Aorta (tissue), 5 donors: ENCODE measurements around the gene KLLN. TPM values are rescaled to one million over a fixed set of nuclear protein-coding genes. Genes with fewer than 3 reads are reported as not detected.
"Not testable (repeated sequence)": the region's sequence is repeated elsewhere in the genome, so short reads cannot be mapped to it uniquely, and the experiment has no call there.

Source experiments
- ATAC-seq: fragments of 200-7000 bp; cut with Tn5 transposase; one replicate; pipeline ENCODE4 v1.9.1; 2022; ENCODE audit warnings: moderate library complexity; ENCODE audit not compliant: low FRiP score
- DNase-seq, 2 donors: peaks; one replicate each; pipeline ENCODE4 v3.0.0-alpha.2; 2020
- H3K27ac ChIP-seq, 2 donors: one replicate each; pipeline ENCODE4 v1.5.1; 2013; ENCODE audit warnings: low read length in 2 of 2, mild to moderate bottlenecking in 2 of 2, moderate library complexity in 2 of 2, control low read depth in 1 of 2, inconsistent platforms in 1 of 2, low read depth in 1 of 2
- H3K27me3 ChIP-seq, 2 donors: one replicate each; pipeline ENCODE4 v1.6.1; 2013; ENCODE audit warnings: control low read depth in 1 of 2, low read length in 1 of 2, mild to moderate bottlenecking in 1 of 2, moderate library complexity in 1 of 2; ENCODE audit not compliant: insufficient read depth in 2 of 2, control insufficient read depth in 1 of 2
- H3K36me3 ChIP-seq, 2 donors: one replicate each; pipeline ENCODE4 v1.6.1; 2013; ENCODE audit warnings: control low read depth in 1 of 2, low read length in 1 of 2, mild to moderate bottlenecking in 1 of 2; ENCODE audit not compliant: insufficient read depth in 2 of 2, control insufficient read depth in 1 of 2
- H3K4me1 ChIP-seq, 2 donors: one replicate each; pipeline ENCODE4 v1.6.1; 2013; ENCODE audit warnings: low read length in 2 of 2, control low read depth in 1 of 2, mild to moderate bottlenecking in 1 of 2, moderate library complexity in 1 of 2; ENCODE audit not compliant: insufficient read depth in 2 of 2, control insufficient read depth in 1 of 2
- H3K4me3 ChIP-seq, 2 donors: one replicate each; pipeline ENCODE4 v1.5.1; 2013; ENCODE audit warnings: low read length in 2 of 2, control low read depth in 1 of 2, mild to moderate bottlenecking in 1 of 2
- H3K9me3 ChIP-seq: one replicate; pipeline ENCODE4 v1.6.1; 2013; ENCODE audit warnings: mild to moderate bottlenecking, low read length; ENCODE audit not compliant: control insufficient read depth
- WGBS, 2 donors: extraction: QIAGEN DNeasy Blood & Tissue Kit; methylation state at CpG; one replicate each; pipeline ENCODE4 v1.1.7; 2013; 5-methylcytosine and 5-hydroxymethylcytosine counted together
- intact Hi-C, 2 donors: fragments of 100-400 bp; cut with DNase I; formaldehyde crosslinking; loops; one replicate each; pipeline versions ENCODE4 v1.14.2 to v1.15.0; 2022
- polyA plus RNA-seq, 2 donors: library from polyadenylated mRNA; stranded (reverse); fragments of 200-250 nt; gene quantifications; one replicate each; pipeline ENCODE4 v1.2.3, GENCODE V29; 2013
- total RNA-seq, 2 donors: library from RNA; stranded (reverse); fragmentation: NEBNext Ultra II Directional; extraction: Animal tissue kit (Norgen Biotek cat#: 25700); gene quantifications; one replicate each; pipeline ENCODE4 v1.2.1, GENCODE V29; 2021
- donor health status: healthy with polysubstance abuse.
- donor health status: Bipolar disorder and iron deficiency.
- donor health status: DM: no; HTN: no; CAD: no.
- donor health status: DM: no; HTN: no; CAD: no.
- donor health status: DM: yes; HTN: yes; CAD: no.

KLLN gene
- total and polyA plus RNA-seq, 4 donors = 0.25 to 0.66 (median 0.33) TPM

DNA sequence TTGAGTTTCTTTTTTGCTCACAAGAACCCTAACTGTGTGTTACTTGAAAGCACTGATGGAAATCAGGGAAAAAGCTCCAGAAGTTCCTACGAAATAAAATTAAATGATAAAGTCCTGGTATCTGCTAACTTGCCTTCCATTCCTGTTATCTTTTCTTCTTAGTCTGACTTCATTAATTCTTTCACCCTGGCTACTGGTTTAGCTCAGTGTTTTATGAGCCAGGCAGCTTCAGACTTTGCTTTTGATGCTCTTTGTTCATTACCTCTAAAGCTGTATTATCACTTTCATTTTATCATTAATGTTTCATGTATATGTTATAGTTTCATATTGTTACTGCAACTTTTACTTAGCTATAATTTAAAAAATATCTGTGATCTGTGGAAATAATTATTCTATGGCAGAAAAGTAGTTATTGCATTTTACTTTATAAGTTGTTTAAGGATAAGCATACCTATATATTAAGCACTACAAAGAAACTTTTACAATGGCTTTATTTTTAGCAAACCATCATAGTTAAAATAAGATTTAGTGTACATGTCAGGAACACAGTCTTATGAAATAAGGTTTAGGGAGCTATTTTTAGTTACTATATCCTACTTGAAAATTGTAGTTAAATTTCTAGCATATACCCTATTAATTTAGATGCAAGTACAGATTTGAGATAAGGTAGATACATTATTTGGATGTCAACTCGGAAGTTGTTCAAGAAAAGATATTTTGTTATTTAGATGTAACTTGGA lies 19.4 kb upstream of the KLLN start:
- ATAC-seq = no peak
- Histone ChIP-seq H3K27ac (no peak overlapping the region), H3K27me3 (no peaks in the 10 kb centered on the region), H3K9me3 (no peaks in the 10 kb centered on the region), H3K4me3 (no peak overlapping the region), H3K36me3 (no peaks in the 10 kb centered on the region), H3K4me1 (peaks cover 0 to 2% of the 10 kb centered on the region in 2 donors)
- DNase-seq = no peak
- WGBS, 2 donors = 42 to 48% methylated on average over 2 of the region's 2 CpGs
- intact Hi-C loops = no loop called here

DNA sequence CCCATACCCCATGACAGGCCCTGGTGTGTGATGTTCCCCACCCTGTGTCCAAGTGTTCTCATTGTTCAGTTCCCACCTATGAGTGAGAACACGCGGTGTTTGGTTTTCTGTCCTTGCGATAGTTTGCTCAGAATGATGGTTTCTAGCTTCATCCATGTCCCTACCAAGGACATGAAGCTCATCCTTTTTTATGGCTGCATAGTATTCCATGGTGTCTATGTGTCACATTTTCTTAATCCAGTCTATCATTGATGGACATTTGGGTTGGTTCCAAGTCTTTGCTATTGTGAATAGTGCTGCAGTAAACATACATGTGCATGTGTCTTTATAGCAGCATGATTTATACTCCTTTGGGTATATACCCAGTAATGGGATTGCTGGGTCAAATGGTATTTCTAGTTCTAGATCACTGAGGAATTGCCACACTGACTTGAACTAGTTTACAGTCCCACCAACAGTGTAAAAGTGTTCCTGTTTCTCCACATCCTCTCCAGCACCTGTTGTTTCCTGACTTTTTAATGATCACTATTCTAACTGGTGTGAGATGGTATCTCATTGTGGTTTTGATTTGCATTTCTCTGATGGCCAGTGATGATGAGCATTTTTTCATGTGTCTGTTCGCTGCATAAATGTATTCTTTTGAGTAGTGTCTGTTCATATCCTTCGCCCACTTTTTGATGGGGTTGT lies 18.2 kb upstream of the KLLN start:
- 95 to 97% methylated on average over 5 of the region's 5 CpGs for WGBS, 2 donors
- H3K36me3 ChIP-seq, DNase-seq, H3K27ac ChIP-seq, ATAC-seq, H3K27me3 ChIP-seq, H3K4me1 ChIP-seq, H3K9me3 ChIP-seq, H3K4me3 ChIP-seq, intact Hi-C loops: not testable (repeated sequence)

DNA sequence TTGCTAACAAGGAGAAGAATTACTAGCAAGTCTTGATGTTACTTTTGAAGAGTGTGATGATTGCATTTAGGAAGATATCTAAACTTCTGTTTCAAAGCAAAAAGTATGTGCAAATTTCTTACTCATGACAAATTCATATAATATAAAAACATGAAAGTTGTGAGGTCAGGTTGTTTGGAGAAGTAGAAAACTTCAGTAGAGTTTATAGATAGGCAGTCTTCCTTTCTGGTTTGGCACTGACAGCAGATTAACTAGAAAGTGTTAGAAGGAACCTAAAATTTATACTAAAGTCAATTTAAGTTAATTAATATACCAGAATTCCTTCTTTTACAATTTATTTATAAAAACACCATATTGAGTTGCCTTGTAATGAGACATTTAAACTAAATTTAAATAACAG lies 17.0 kb upstream of the KLLN start:
- no peaks in the 10 kb centered on the region for H3K9me3 ChIP-seq
- H3K4me3 ChIP-seq = no peak overlapping the region
- intact Hi-C loops = no loop called here
- H3K36me3 ChIP-seq = no peaks in the 10 kb centered on the region
- no peaks in the 10 kb centered on the region for H3K27me3 ChIP-seq
- DNase-seq = no peak
- no peak overlapping the region for H3K27ac ChIP-seq
- ATAC-seq = no peak
- no peaks in the 10 kb centered on the region for H3K4me1 ChIP-seq

DNA sequence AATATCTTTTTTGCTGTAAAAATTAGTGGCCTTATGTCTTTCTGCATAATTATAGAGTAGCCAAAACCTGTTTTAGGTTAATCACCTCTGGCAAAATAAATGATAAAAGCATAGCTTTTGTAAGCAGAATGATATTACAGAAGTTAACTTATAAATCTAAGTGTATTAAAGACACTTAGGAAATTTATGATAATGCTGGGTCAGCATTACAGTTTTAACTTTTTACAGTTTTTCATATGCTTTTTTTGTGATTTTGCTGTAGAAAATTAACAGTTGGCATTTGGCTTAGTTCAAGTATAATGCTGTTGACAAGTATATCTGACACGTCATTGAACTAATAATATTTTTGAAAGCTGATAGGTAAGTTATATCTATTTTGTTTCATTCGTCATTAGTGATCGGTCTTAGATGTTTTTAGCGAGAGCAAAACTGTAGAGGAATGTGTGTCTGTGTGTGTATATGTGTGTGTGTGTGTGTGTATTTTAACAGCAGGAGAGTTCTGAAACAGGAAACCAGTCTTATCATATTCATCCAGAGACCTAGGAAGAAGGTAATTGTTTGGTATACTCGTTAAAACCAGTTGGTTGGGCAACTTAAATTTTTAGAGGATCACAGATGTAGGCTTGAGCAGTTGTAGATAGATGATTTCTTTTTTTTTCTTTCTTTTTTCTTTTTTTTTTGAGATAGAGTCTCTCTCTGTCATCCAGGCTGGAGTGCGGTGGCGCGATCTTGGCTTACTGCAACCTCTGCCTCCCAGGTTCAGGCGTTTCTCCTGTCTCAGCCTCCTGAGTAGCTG lies 15.5 kb upstream of the KLLN start:
- intact Hi-C loops = no loop called here
- no peaks in the 10 kb centered on the region for H3K27me3 ChIP-seq
- ATAC-seq (no peak), DNase-seq (no peak)
- 44 to 51% methylated on average over 9 of the region's 9 CpGs for WGBS, 2 donors
- H3K9me3 ChIP-seq = no peaks in the 10 kb centered on the region
- H3K36me3 ChIP-seq = no peaks in the 10 kb centered on the region
- no peaks in the 10 kb centered on the region for H3K4me1 ChIP-seq
- H3K4me3 ChIP-seq = no peak overlapping the region
- H3K27ac ChIP-seq = no peak overlapping the region

DNA sequence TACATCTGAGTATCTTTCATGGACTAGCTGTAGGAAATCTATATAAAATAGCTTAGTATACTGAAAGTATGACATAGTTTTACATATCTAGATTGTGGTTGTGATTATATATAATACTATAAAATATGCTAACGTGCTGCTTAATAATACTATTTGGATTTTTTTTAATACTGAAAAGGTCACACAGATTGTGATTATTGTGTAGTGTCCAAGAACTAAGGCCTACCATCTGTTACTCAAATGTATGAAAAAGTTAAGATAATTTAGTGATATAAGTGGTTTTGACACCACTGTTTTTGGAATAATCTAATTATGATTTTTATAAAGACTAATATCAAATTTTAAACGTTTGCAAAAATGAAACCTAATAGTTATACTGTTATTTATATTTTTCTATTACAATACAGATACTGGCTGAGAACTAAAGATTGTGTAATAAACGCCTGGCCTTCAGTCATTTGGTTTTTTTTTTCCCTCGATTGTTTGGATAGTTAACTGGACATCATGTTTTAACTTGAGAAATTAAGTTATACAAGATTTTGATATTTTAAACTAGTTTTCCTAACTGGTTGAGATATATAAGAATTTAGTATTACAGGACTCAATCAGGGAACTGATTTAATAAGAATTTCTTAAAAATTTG lies 12.7 kb upstream of the KLLN start:
- no peaks in the 10 kb centered on the region for H3K4me1 ChIP-seq

DNA sequence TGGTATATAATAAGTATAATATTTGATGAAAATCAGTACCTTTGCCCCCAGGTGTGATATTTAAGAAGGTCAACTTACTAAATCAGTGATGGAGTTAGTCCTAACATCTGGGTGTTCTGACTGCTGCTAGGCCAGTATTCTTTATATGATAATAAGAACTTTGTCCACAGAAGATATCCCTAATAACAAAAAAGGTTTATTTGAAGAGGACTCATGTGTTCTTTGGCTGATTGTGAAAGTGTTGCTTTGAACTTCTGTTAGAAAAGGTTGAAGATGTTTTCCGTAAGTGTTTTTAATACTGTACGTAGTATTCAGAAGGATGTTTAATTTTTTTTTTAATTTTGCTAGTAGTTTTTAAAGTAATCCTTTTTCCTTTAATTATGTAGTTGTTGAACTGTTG lies 10.3 kb upstream of the KLLN start:
- H3K4me1 ChIP-seq = no peaks in the 10 kb centered on the region
- no peaks in the 10 kb centered on the region for H3K27me3 ChIP-seq
- H3K27ac ChIP-seq = no peak overlapping the region
- H3K9me3 ChIP-seq = no peaks in the 10 kb centered on the region
- 61 to 69% methylated on average over 2 of the region's 2 CpGs for WGBS, 2 donors
- intact Hi-C loops = no loop called here
- H3K36me3 ChIP-seq = no peaks in the 10 kb centered on the region
- no peak overlapping the region for H3K4me3 ChIP-seq
- ATAC-seq = no peak
- no peak for DNase-seq

More for the DNA sequence above, 12.7 kb upstream of the KLLN start:
- no peaks in the 10 kb centered on the region for H3K9me3 ChIP-seq
- no peaks in the 10 kb centered on the region for H3K36me3 ChIP-seq
- intact Hi-C loops = no loop called here
- H3K4me3 ChIP-seq = no peak overlapping the region
- WGBS, 2 donors = 10 to 18% methylated on average over 4 of the region's 4 CpGs
- H3K27me3 ChIP-seq = no peaks in the 10 kb centered on the region
- no peak for ATAC-seq
- no peak overlapping the region for H3K27ac ChIP-seq
- DNase-seq = no peak

DNA sequence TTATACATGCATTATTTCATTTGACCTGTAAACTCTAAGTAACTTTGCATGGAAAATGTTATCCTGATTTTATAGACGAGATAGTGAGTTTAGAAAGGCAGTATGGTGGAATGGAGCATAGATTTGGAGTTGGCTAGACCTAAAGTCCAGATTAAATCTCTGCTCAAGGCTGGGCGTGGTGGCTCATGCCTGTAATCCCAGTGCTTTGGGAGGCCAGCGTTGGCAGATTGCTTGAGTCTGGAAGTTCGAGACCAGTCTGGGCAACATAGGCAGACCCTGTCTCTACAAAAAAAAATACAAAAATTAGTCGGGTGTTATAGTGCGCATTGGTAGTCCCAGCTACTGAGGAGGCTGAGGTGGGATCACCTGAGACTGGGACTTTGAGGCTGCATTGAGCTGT lies 9.5 kb upstream of the KLLN start:
- no peaks in the 10 kb centered on the region for H3K9me3 ChIP-seq
- H3K4me3 ChIP-seq = no peak overlapping the region
- intact Hi-C loops = no loop called here
- no peaks in the 10 kb centered on the region for H3K36me3 ChIP-seq
- 94% methylated on average over 6 of the region's 6 CpGs for WGBS, 2 donors
- no peak overlapping the region for H3K27ac ChIP-seq
- no peaks in the 10 kb centered on the region for H3K27me3 ChIP-seq
- no peaks in the 10 kb centered on the region for H3K4me1 ChIP-seq
- DNase-seq = no peak
- ATAC-seq = no peak

DNA sequence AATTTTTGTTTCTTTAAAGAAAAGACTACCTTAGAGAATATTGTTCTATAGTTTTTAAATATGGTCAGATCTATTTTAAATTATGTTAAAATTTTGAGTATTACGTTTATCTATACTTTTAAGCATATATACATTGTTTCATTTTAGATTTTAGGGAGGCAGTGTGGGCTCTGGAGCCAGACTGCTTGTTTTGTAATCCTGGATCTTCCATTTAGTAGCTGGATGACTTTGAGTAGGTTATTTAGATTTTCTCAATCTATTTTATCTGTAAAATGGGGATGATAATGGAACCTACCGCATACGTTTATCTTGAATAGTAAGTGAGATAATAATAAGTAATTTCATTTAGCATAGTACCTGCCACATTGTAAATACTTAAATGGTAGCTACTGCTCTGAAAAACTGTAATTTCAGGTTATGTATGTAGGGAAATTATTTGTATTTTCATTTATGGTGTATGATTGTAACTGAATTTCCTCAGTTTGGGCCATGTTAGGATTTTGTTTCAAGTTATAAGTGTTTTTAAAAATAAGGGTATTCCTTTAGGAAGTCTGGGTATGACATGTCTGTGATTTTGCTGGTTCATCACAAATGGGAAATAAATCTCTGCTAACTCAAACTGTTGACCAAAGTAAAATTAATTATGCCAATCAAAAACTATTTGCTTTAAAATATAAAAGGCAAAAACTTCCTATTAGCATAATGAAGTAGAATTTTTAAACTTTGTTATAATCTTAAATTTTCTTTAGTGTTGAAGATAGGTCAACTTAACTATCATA lies 6.6 kb upstream of the KLLN start:
- no peak overlapping the region for H3K27ac ChIP-seq
- no peak overlapping the region for H3K4me3 ChIP-seq
- intact Hi-C loops = loop anchor here (5.0 to 10.0 kb wide), 5 partner anchors 55 to 395 kb away; no protein-coding TSS in a partner anchor
- ATAC-seq (no peak), DNase-seq (no peak)
- H3K27me3 ChIP-seq = no peaks in the 10 kb centered on the region
- no peaks in the 10 kb centered on the region for H3K4me1 ChIP-seq
- H3K9me3 ChIP-seq = no peaks in the 10 kb centered on the region
- H3K36me3 ChIP-seq = no peaks in the 10 kb centered on the region
- 59 to 61% methylated on average over 3 of the region's 3 CpGs for WGBS, 2 donors
